Activated CD8-positive, alpha-beta memory T cell treated with anti-CD3 and anti-CD28 coated beads for 4 hours (primary cell): ENCODE measurements around the gene NOLC1.
A peak's percentile ranks its signal among the peaks of the same experiment; 100 is the strongest.

Experiments
- DNase-seq, 2 donors: peaks; one replicate each; pipeline ENCODE4 v3.0.0-alpha.2; 2020; ENCODE audit warnings: low read depth in 2 of 2

NOLC1 gene

GRCh38 chr10:102151774-102152544 is at the start of gene NOLC1:
Gene NOLC1, plus strand, starts transcription at chr10:102152389. Its CDS starts 22 bp downstream, at chr10:102152411.
- peak; percentile 99 for DNase-seq

- no peak for DNase-seq
Measured at GRCh38 chr10:102102421-102102820, 49.8 kb upstream of the NOLC1 start.

- no peak for DNase-seq
Measured at GRCh38 chr10:102106998-102107397, 45.2 kb upstream of the NOLC1 start.

GRCh38 chr10:102109166-102110116 is 42.7 kb upstream of the NOLC1 start:
- DNase-seq, result no peak

- no peak for DNase-seq
Measured at GRCh38 chr10:102111276-102111675, 40.9 kb upstream of the NOLC1 start.

GRCh38 chr10:102112210-102112817 is 39.9 kb upstream of the NOLC1 start:
- DNase-seq, result no peak

- no peak for DNase-seq
Measured at GRCh38 chr10:102113261-102113955, 38.8 kb upstream of the NOLC1 start.

GRCh38 chr10:102113956-102114857 is 38.0 kb upstream of the NOLC1 start:
- no peak for DNase-seq

- DNase-seq, result peak; percentile 66 to 72
Measured at GRCh38 chr10:102114861-102115618, 37.1 kb upstream of the NOLC1 start.

- no peak for DNase-seq
Measured at GRCh38 chr10:102115775-102116174, 36.4 kb upstream of the NOLC1 start.

- no peak for DNase-seq
Measured at GRCh38 chr10:102116656-102117055, 35.5 kb upstream of the NOLC1 start.

- peak in 1 of 2 donors; percentile 33 for DNase-seq
Measured at GRCh38 chr10:102117391-102118159, 34.6 kb upstream of the NOLC1 start.

- DNase-seq, result no peak
Measured at GRCh38 chr10:102118867-102119266, 33.3 kb upstream of the NOLC1 start.

GRCh38 chr10:102119417-102120141 is 32.6 kb upstream of the NOLC1 start:
- DNase-seq, result no peak

GRCh38 chr10:102120142-102120990 is 31.8 kb upstream of the NOLC1 start, which contains the start of gene LDB1:
Gene LDB1, minus strand, starts transcription at chr10:102120368. Its CDS starts 258 bp downstream, at chr10:102120110.
- DNase-seq, result peak in 1 of 2 donors; percentile 37

GRCh38 chr10:102120991-102121738 is 31.0 kb upstream of the NOLC1 start:
- no peak for DNase-seq
